Measurements from ENCODE around the gene HABP2. TPM values are rescaled to one million over a fixed set of nuclear protein-coding genes. Genes with fewer than 3 reads are reported as not detected.
A peak's percentile ranks its signal among the peaks of the same experiment; 100 is the strongest.

Gene HABP2
- total and polyA plus RNA-seq, 4 donors = 109 to 259 (median 197) TPM

GRCh38 chr10:113538151-113538550, 14.7 kb upstream of the HABP2 start:
- Histone ChIP-seq H3K4me3 (ENCODE audit: low read depth in 1 of 3, low read length in 3 of 3) (no peak overlapping the region), H3K36me3 (ENCODE audit: control insufficient read depth in 4 of 4, insufficient read depth in 3 of 4, low read depth in 1 of 4, low read length in 3 of 4) (no peaks in the 10 kb centered on the region), H3K27me3 (ENCODE audit: control insufficient read depth in 4 of 4, insufficient read depth in 4 of 4, low read length in 3 of 4) (no peaks in the 10 kb centered on the region), H3K4me1 (ENCODE audit: control insufficient read depth in 4 of 4, insufficient read depth in 4 of 4, low read length in 3 of 4) (peaks cover 18 to 47% (median 38%) of the 10 kb centered on the region in 4 donors), H3K9me3 (ENCODE audit: control insufficient read depth in 4 of 4, low read length in 3 of 4) (no peaks in the 10 kb centered on the region), H3K9ac (ENCODE audit: low read depth in 1 of 2, low read length in 2 of 2) (peak overlapping the region in 1 of 2 donors; percentile 37), H3K27ac (ENCODE audit: low read depth in 1 of 2, low read length in 2 of 2) (peak overlapping the region; percentile 29 to 68)
- WGBS = 79% methylated on average over 1 of the region's 1 CpG
- peak in 1 of 2 donors; percentile 13 for TF ChIP-seq RXRA (IDR thresholded peaks at IDR 0.05)
- TF ChIP-seq SP1 (IDR thresholded peaks at IDR 0.05) = no peak
- peak; percentile 36 for TF ChIP-seq YY1 (IDR thresholded peaks at IDR 0.05)
- DNase-seq (ENCODE audit: low spot score) = no peak

- Histone ChIP-seq H3K27me3 (ENCODE audit: control insufficient read depth in 4 of 4, insufficient read depth in 4 of 4, low read length in 3 of 4) (no peaks in the 10 kb centered on the region), H3K27ac (ENCODE audit: low read depth in 1 of 2, low read length in 2 of 2) (peak overlapping the region; percentile 75 to 89), H3K4me1 (ENCODE audit: control insufficient read depth in 4 of 4, insufficient read depth in 4 of 4, low read length in 3 of 4) (peaks cover 18 to 47% (median 38%) of the 10 kb centered on the region in 4 donors), H3K4me3 (ENCODE audit: low read depth in 1 of 3, low read length in 3 of 3) (no peak overlapping the region), H3K36me3 (ENCODE audit: control insufficient read depth in 4 of 4, insufficient read depth in 3 of 4, low read depth in 1 of 4, low read length in 3 of 4) (no peaks in the 10 kb centered on the region), H3K9me3 (ENCODE audit: control insufficient read depth in 4 of 4, low read length in 3 of 4) (no peaks in the 10 kb centered on the region), H3K9ac (ENCODE audit: low read depth in 1 of 2, low read length in 2 of 2) (no peak overlapping the region)
- TF ChIP-seq FOXA2 (IDR thresholded peaks at IDR 0.05) (peak; percentile 55), YY1 (IDR thresholded peaks at IDR 0.05) (no peak), CTCF (IDR thresholded peaks at IDR 0.05; ENCODE audit: low read depth, low read length, missing input control) (no peak), HNF4G (IDR thresholded peaks at IDR 0.05) (no peak), ZBTB33 (IDR thresholded peaks at IDR 0.05) (no peak), JUND (IDR thresholded peaks at IDR 0.05) (peak; percentile 85 to 88), SP1 (IDR thresholded peaks at IDR 0.05) (peak; percentile 38), HNF4A (conservative IDR thresholded peaks at IDR 0.05) (peak; percentile 43 to 49), ATF3 (IDR thresholded peaks at IDR 0.05) (peak; percentile 50), FOXA1 (IDR thresholded peaks at IDR 0.05) (no peak), EGR1 (IDR thresholded peaks at IDR 0.05; ENCODE audit: low read depth in 2 of 2) (no peak), GABPA (IDR thresholded peaks at IDR 0.05 in 1 of 2, conservative IDR thresholded peaks at IDR 0.05 in 1 of 2) (no peak), NR2F2 (IDR thresholded peaks at IDR 0.05) (no peak), RXRA (IDR thresholded peaks at IDR 0.05) (peak; percentile 56 to 69), REST (IDR thresholded peaks at IDR 0.05) (no peak), MAX (IDR thresholded peaks at IDR 0.05) (no peak), TAF1 (conservative IDR thresholded peaks at IDR 0.05) (no peak), RAD21 (IDR thresholded peaks at IDR 0.05) (no peak)
- no peak for DNase-seq (ENCODE audit: low spot score)
- WGBS = 32% methylated on average over 7 of the region's 7 CpGs
These were observed 13.1 kb upstream of the HABP2 start for GRCh38 chr10:113539789-113540188.
